Smooth muscle cell (in vitro differentiated cells): ENCODE results near the gene FBXO3. TPM values are rescaled to one million over a fixed set of nuclear protein-coding genes. Genes with fewer than 3 reads are reported as not detected.
"Not testable (repeated sequence)": the region's sequence is repeated elsewhere in the genome, so short reads cannot be mapped to it uniquely, and the experiment has no call there.

ENCODE experiments used
- DNase-seq: peaks from one replicate; lab custom pipeline; 2025; ENCODE audit not compliant: unreplicated experiment; lab: John Stamatoyannopoulos, UW
- H2AFZ ChIP-seq: fragments of 200-600 bp; sonication (generic); 2 replicates; pipeline ENCODE4 v1.6.0; 2016; ENCODE audit warnings: antibody characterized with exemption, low read depth, mild to moderate bottlenecking
- H3F3A ChIP-seq: fragments of 200-600 bp; sonication (generic); 2 replicates; pipeline ENCODE4 v1.6.0; 2017; ENCODE audit warnings: antibody characterized with exemption, low read depth
- H3K27ac ChIP-seq: fragments of 200-600 bp; sonication (generic); 2 replicates; pipeline ENCODE4 v1.5.1; 2016; ENCODE audit warnings: low read depth, mild to moderate bottlenecking
- H3K27me3 ChIP-seq: fragments of 200-600 bp; sonication (generic); 2 replicates; pipeline ENCODE4 v1.6.1; 2016; ENCODE audit warnings: low read depth, mild to moderate bottlenecking
- H3K36me3 ChIP-seq: fragments of 200-600 bp; sonication (generic); 2 replicates; pipeline ENCODE4 v1.5.1; 2016; ENCODE audit warnings: low read depth
- H3K4me1 ChIP-seq: fragments of 200-600 bp; sonication (generic); 2 replicates; pipeline ENCODE4 v1.5.1; 2016; ENCODE audit warnings: low read depth
- H3K4me2 ChIP-seq: fragments of 200-600 bp; sonication (generic); 2 replicates; pipeline ENCODE4 v1.6.0; 2016; ENCODE audit warnings: mild to moderate bottlenecking
- H3K4me3 ChIP-seq: fragments of 200-600 bp; sonication (generic); 2 replicates; pipeline ENCODE4 v1.5.1; 2016; ENCODE audit warnings: mild to moderate bottlenecking
- H3K79me2 ChIP-seq: fragments of 200-600 bp; sonication (generic); 2 replicates; pipeline ENCODE4 v1.6.0; 2016; ENCODE audit warnings: low read depth, mild to moderate bottlenecking
- H3K9ac ChIP-seq: fragments of 200-600 bp; sonication (generic); 2 replicates; pipeline ENCODE4 v1.6.0; 2016; ENCODE audit warnings: low read depth
- H3K9me3 ChIP-seq: fragments of 200-600 bp; sonication (generic); replicated peaks from 2 replicates; pipeline ENCODE4 v1.5.1; 2016; ENCODE audit warnings: low read depth
- H4K20me1 ChIP-seq: fragments of 200-600 bp; sonication (generic); 2 replicates; pipeline ENCODE4 v1.6.0; 2016; ENCODE audit warnings: low read depth
- CTCF ChIP-seq: fragments of 200-600 bp; sonication (generic); IDR thresholded peaks from 2 replicates; pipeline ENCODE4 v1.5.1; 2017; ENCODE audit warnings: borderline replicate concordance, mild to moderate bottlenecking, antibody characterized with exemption; ENCODE audit not compliant: insufficient read depth, poor library complexity, severe bottlenecking
- WGBS: methylation state at CpG from one replicate; pipeline ENCODE4 v1.1.7; 2016; ENCODE audit warnings: low lambda C conversion rate; 5-methylcytosine and 5-hydroxymethylcytosine counted together
- polyA plus RNA-seq: library from polyadenylated mRNA; unstranded; fragments of >200 nt; fragmentation: Nextera tagmentation; extraction: Ambion mirVana; gene quantifications from 2 replicates; pipeline ENCODE4 v1.2.1, GENCODE V29; 2016
- total RNA-seq: library from RNA; depleted of rRNA; stranded (reverse); fragments of >200 nt; gene quantifications from 2 replicates; pipeline ENCODE4 v1.2.3, GENCODE V29; 2014

FBXO3 gene
- total and polyA plus RNA-seq, 2 experiments from 2014 or later = 28.8 to 63.6 TPM

- H3K36me3 ChIP-seq = no peaks in the 10 kb centered on the region
- WGBS = 34% methylated on average over 7 of the region's 7 CpGs
- no peaks in the 10 kb centered on the region for H3F3A ChIP-seq
- peak overlapping the region; percentile 53 for H3K4me3 ChIP-seq
- H2AFZ ChIP-seq = peak overlapping the region; percentile 17
- H3K9me3 ChIP-seq = no peaks in the 10 kb centered on the region
- no peaks in the 10 kb centered on the region for H4K20me1 ChIP-seq
- no peak overlapping the region for H3K9ac ChIP-seq
- peak overlapping the region; percentile 91 for H3K4me2 ChIP-seq
- H3K27ac ChIP-seq = no peak overlapping the region
- no peak for DNase-seq
- TF ChIP-seq CTCF = no peak
- no peaks in the 10 kb centered on the region for H3K79me2 ChIP-seq
- H3K4me1 ChIP-seq = no peaks in the 10 kb centered on the region
- H3K27me3 ChIP-seq = peaks cover 56% of the 10 kb centered on the region
Measured at GRCh38 chr11:33801821-33802193, 27.5 kb upstream of the FBXO3 start.

GRCh38 chr11:33797879-33798278 lies 23.6 kb upstream of the FBXO3 start:
- TF ChIP-seq CTCF = no peak
- H3K27me3 ChIP-seq = peaks cover 85% of the 10 kb centered on the region
- H3K79me2 ChIP-seq = no peaks in the 10 kb centered on the region
- H3K4me2 ChIP-seq = no peak overlapping the region
- H3K4me1 ChIP-seq = no peaks in the 10 kb centered on the region
- H2AFZ ChIP-seq = no peak overlapping the region
- no peak overlapping the region for H3K9ac ChIP-seq
- H4K20me1 ChIP-seq = no peaks in the 10 kb centered on the region
- H3K36me3 ChIP-seq = no peaks in the 10 kb centered on the region
- H3K4me3 ChIP-seq = no peak overlapping the region
- H3K27ac ChIP-seq = no peak overlapping the region
- WGBS = 78% methylated on average over 3 of the region's 3 CpGs
- no peaks in the 10 kb centered on the region for H3F3A ChIP-seq
- DNase-seq = no peak
- no peaks in the 10 kb centered on the region for H3K9me3 ChIP-seq

GRCh38 chr11:33790040-33790439 lies 15.7 kb upstream of the FBXO3 start:
- H3K9me3 ChIP-seq = no peaks in the 10 kb centered on the region
- H4K20me1 ChIP-seq = no peaks in the 10 kb centered on the region
- 83% methylated on average over 4 of the region's 4 CpGs for WGBS
- no peak for TF ChIP-seq CTCF
- H3K4me1 ChIP-seq = no peaks in the 10 kb centered on the region
- no peak overlapping the region for H3K4me3 ChIP-seq
- no peak for DNase-seq
- no peaks in the 10 kb centered on the region for H3K79me2 ChIP-seq
- H3K27ac ChIP-seq = no peak overlapping the region
- H3K4me2 ChIP-seq = no peak overlapping the region
- H3F3A ChIP-seq = no peaks in the 10 kb centered on the region
- H3K36me3 ChIP-seq = no peaks in the 10 kb centered on the region
- H3K27me3 ChIP-seq = peaks cover 35% of the 10 kb centered on the region
- no peak overlapping the region for H2AFZ ChIP-seq
- no peak overlapping the region for H3K9ac ChIP-seq

GRCh38 chr11:33788095-33788494 lies 13.8 kb upstream of the FBXO3 start:
- not testable (repeated sequence) for H3K4me2 ChIP-seq, H3K4me1 ChIP-seq, H3K79me2 ChIP-seq, H3F3A ChIP-seq, H3K27ac ChIP-seq, H3K36me3 ChIP-seq, H3K9me3 ChIP-seq, H2AFZ ChIP-seq, H3K9ac ChIP-seq, H3K4me3 ChIP-seq, DNase-seq, H4K20me1 ChIP-seq
- 90% methylated on average over 2 of the region's 2 CpGs for WGBS
- peaks cover 22% of the 10 kb centered on the region for H3K27me3 ChIP-seq
